Duodenal mucosa (tissue), 2 donors: ENCODE measurements around the gene FBXL14.
A peak's percentile ranks its signal among the peaks of the same experiment; 100 is the strongest.

ENCODE experiments used
- H3K27ac ChIP-seq: one replicate; pipeline ENCODE4 v1.7.0; 2013; ENCODE audit warnings: low read depth, low read length
- H3K27me3 ChIP-seq, 2 donors: one replicate each; pipeline ENCODE4 v1.7.0; 2013; ENCODE audit warnings: low read length in 2 of 2, control low read depth in 1 of 2; ENCODE audit not compliant: insufficient read depth in 2 of 2, control insufficient read depth in 1 of 2
- H3K36me3 ChIP-seq, 2 donors: one replicate each; pipeline ENCODE4 v1.7.0; 2013; ENCODE audit warnings: low read length in 2 of 2, control low read depth in 1 of 2; ENCODE audit not compliant: insufficient read depth in 2 of 2, control insufficient read depth in 1 of 2
- H3K4me1 ChIP-seq, 2 donors: one replicate each; pipeline ENCODE4 v1.7.0; 2013; ENCODE audit warnings: low read length in 2 of 2, control low read depth in 1 of 2; ENCODE audit not compliant: insufficient read depth in 2 of 2, control insufficient read depth in 1 of 2
- H3K4me3 ChIP-seq, 2 donors: one replicate each; pipeline ENCODE4 v1.7.0; 2013; ENCODE audit warnings: low read length in 2 of 2, low read depth in 1 of 2
- H3K9ac ChIP-seq, 2 donors: one replicate each; pipeline ENCODE4 v1.7.0; 2013; ENCODE audit warnings: low read length in 2 of 2, low read depth in 1 of 2
- H3K9me3 ChIP-seq, 2 donors: one replicate each; pipeline ENCODE4 v1.7.0; 2013; ENCODE audit warnings: low read length in 2 of 2, control low read depth in 1 of 2; ENCODE audit not compliant: control insufficient read depth in 1 of 2

The FBXL14 gene

GRCh38 chr12:1634149-1634548, 39.8 kb upstream of the FBXL14 start:
- Histone ChIP-seq H3K9me3 (no peaks in the 10 kb centered on the region), H3K9ac (peak overlapping the region in 1 of 2 donors; percentile 15), H3K4me1 (peaks cover 19 to 25% of the 10 kb centered on the region in 2 donors), H3K27ac (no peak overlapping the region), H3K27me3 (peaks cover 5 to 8% of the 10 kb centered on the region in 2 donors), H3K4me3 (peak overlapping the region in 1 of 2 donors; percentile 34), H3K36me3 (no peaks in the 10 kb centered on the region)

- H3K27ac ChIP-seq, result no peak overlapping the region
- H3K9ac ChIP-seq, result no peak overlapping the region
Measured at GRCh38 chr12:1633459-1633858, 39.1 kb upstream of the FBXL14 start.

GRCh38 chr12:1632702-1633101, 38.3 kb upstream of the FBXL14 start:
- Histone ChIP-seq H3K27me3 (peaks cover 5 to 8% of the 10 kb centered on the region in 2 donors), H3K36me3 (no peaks in the 10 kb centered on the region), H3K9me3 (no peaks in the 10 kb centered on the region), H3K9ac (no peak overlapping the region), H3K4me1 (peaks cover 22 to 29% of the 10 kb centered on the region in 2 donors), H3K4me3 (no peak overlapping the region), H3K27ac (no peak overlapping the region)

More at GRCh38 chr12:1633459-1633858, 39.1 kb upstream of the FBXL14 start:
- Histone ChIP-seq H3K36me3 (no peaks in the 10 kb centered on the region), H3K4me3 (no peak overlapping the region), H3K4me1 (peaks cover 22 to 29% of the 10 kb centered on the region in 2 donors), H3K27me3 (peaks cover 5 to 8% of the 10 kb centered on the region in 2 donors), H3K9me3 (no peaks in the 10 kb centered on the region)

- Histone ChIP-seq H3K27ac (no peak overlapping the region), H3K27me3 (peaks cover 8% of the 10 kb centered on the region in 2 donors), H3K9me3 (no peaks in the 10 kb centered on the region), H3K4me3 (peak overlapping the region; percentile 24 to 60), H3K36me3 (no peaks in the 10 kb centered on the region), H3K4me1 (peaks cover 22 to 29% of the 10 kb centered on the region in 2 donors), H3K9ac (no peak overlapping the region)
Measured at GRCh38 chr12:1630827-1631591, 36.6 kb upstream of the FBXL14 start.

- peak overlapping the region in 1 of 2 donors; percentile 32 for H3K9ac ChIP-seq
- peak overlapping the region; percentile 24 to 60 for H3K4me3 ChIP-seq
- no peaks in the 10 kb centered on the region for H3K36me3 ChIP-seq
- H3K4me1 ChIP-seq, result peaks cover 22 to 32% of the 10 kb centered on the region in 2 donors
- H3K27ac ChIP-seq, result no peak overlapping the region
- peaks cover 8% of the 10 kb centered on the region in 2 donors for H3K27me3 ChIP-seq
- no peaks in the 10 kb centered on the region for H3K9me3 ChIP-seq
Measured at GRCh38 chr12:1630133-1630826, 35.9 kb upstream of the FBXL14 start.

- peak overlapping the region; percentile 24 to 60 for H3K4me3 ChIP-seq
- H3K9me3 ChIP-seq, result no peaks in the 10 kb centered on the region
- peak overlapping the region; percentile 24 to 27 for H3K9ac ChIP-seq
- peaks cover 19 to 30% of the 10 kb centered on the region in 2 donors for H3K4me1 ChIP-seq
- peaks cover 8% of the 10 kb centered on the region in 2 donors for H3K27me3 ChIP-seq
- no peak overlapping the region for H3K27ac ChIP-seq
- H3K36me3 ChIP-seq, result no peaks in the 10 kb centered on the region
Measured at GRCh38 chr12:1629338-1630132, 35.2 kb upstream of the FBXL14 start.

- Histone ChIP-seq H3K27me3 (peaks cover 8% of the 10 kb centered on the region in 2 donors), H3K4me3 (peak within 1 kb of the TSS; percentile 24 to 60), H3K9ac (peak within 1 kb of the TSS; percentile 24 to 27), H3K27ac (no peak within 1 kb of the TSS), H3K9me3 (no peaks in the 10 kb centered on the region), H3K4me1 (peaks cover 13 to 25% of the 10 kb centered on the region in 2 donors), H3K36me3 (no peaks in the 10 kb centered on the region)
Measured at GRCh38 chr12:1628666-1629337, 34.4 kb upstream of the FBXL14 start, which contains the start of gene WNT5B. WNT5B (plus strand) TSS chr12:1629231; CDS start chr12:1631355, 2,124 bp downstream.

GRCh38 chr12:1622406-1622805, 28.0 kb upstream of the FBXL14 start:
- Histone ChIP-seq H3K9me3 (no peaks in the 10 kb centered on the region), H3K4me1 (peaks cover 0 to 6% of the 10 kb centered on the region in 2 donors), H3K9ac (no peak overlapping the region), H3K36me3 (no peaks in the 10 kb centered on the region), H3K4me3 (no peak overlapping the region), H3K27ac (no peak overlapping the region), H3K27me3 (peaks cover 0 to under 1% of the 10 kb centered on the region in 2 donors)

GRCh38 chr12:1620092-1620491, 25.7 kb upstream of the FBXL14 start:
- H3K27ac ChIP-seq, result no peak overlapping the region
- H3K9me3 ChIP-seq, result no peaks in the 10 kb centered on the region
- H3K36me3 ChIP-seq, result no peaks in the 10 kb centered on the region
- no peaks in the 10 kb centered on the region for H3K27me3 ChIP-seq
- peaks cover 0 to under 1% of the 10 kb centered on the region in 2 donors for H3K4me1 ChIP-seq
- no peak overlapping the region for H3K4me3 ChIP-seq
- H3K9ac ChIP-seq, result no peak overlapping the region
